Measurements from ENCODE around the gene SYNE3.

Gene SYNE3

GRCh38 chr14:95547272-95547625 lies 30.8 kb upstream of the SYNE3 start:
- H3K4me3 ChIP-seq (ENCODE audit: low read depth, low read length), result no peak overlapping the region

GRCh38 chr14:95545515-95546168 lies 29.2 kb upstream of the SYNE3 start:
- TF ChIP-seq CTCF (IDR thresholded peaks at IDR 0.05; ENCODE audit: low read depth, low read length), result no peak

More at GRCh38 chr14:95547272-95547625, 30.8 kb upstream of the SYNE3 start:
- no peak for TF ChIP-seq CTCF (IDR thresholded peaks at IDR 0.05; ENCODE audit: low read depth, low read length)

GRCh38 chr14:95544588-95544987 lies 28.1 kb upstream of the SYNE3 start:
- H3K4me3 ChIP-seq (ENCODE audit: low read depth, low read length), result no peak overlapping the region
- no peak for TF ChIP-seq CTCF (IDR thresholded peaks at IDR 0.05; ENCODE audit: low read depth, low read length)

More at GRCh38 chr14:95545515-95546168, 29.2 kb upstream of the SYNE3 start:
- H3K4me3 ChIP-seq (ENCODE audit: low read depth, low read length), result no peak overlapping the region

GRCh38 chr14:95543021-95543420 lies 26.6 kb upstream of the SYNE3 start:
- no peak for TF ChIP-seq CTCF (IDR thresholded peaks at IDR 0.05; ENCODE audit: low read depth, low read length)
- H3K4me3 ChIP-seq (ENCODE audit: low read depth, low read length), result no peak overlapping the region

GRCh38 chr14:95541932-95542930 lies 25.8 kb upstream of the SYNE3 start:
- TF ChIP-seq CTCF (IDR thresholded peaks at IDR 0.05; ENCODE audit: low read depth, low read length), result no peak
- H3K4me3 ChIP-seq (ENCODE audit: low read depth, low read length), result no peak overlapping the region

GRCh38 chr14:95541346-95541745 lies 24.9 kb upstream of the SYNE3 start:
- TF ChIP-seq CTCF (IDR thresholded peaks at IDR 0.05; ENCODE audit: low read depth, low read length), result no peak

More at GRCh38 chr14:95541346-95541745, 24.9 kb upstream of the SYNE3 start:
- H3K4me3 ChIP-seq (ENCODE audit: low read depth, low read length), result no peak overlapping the region
